OCI-LY1 (cell line): ENCODE results near the gene CCDC127.

Source experiments
- H2AFZ ChIP-seq: fragments of 200-600 bp; sonication (generic), shearing (Covaris generic); 2 replicates; pipeline ENCODE4 v1.6.0; 2014; ENCODE audit warnings: antibody characterized with exemption, mild to moderate bottlenecking, low read length
- H3F3A ChIP-seq: fragments of 200-600 bp; sonication (generic), shearing (Covaris generic); 2 replicates; pipeline ENCODE4 v1.6.0; 2014; ENCODE audit warnings: mild to moderate bottlenecking, antibody characterized with exemption, low read length, moderate library complexity; ENCODE audit not compliant: insufficient read depth
- H3K27ac ChIP-seq: fragments of 200-600 bp; sonication (generic); 2 replicates; pipeline ENCODE4 v1.5.1; 2014; ENCODE audit warnings: low read length, mixed run types, mild to moderate bottlenecking, low read depth; ENCODE audit not compliant: poor library complexity, severe bottlenecking
- H3K27me3 ChIP-seq: fragments of 200-600 bp; sonication (generic); 2 replicates; pipeline ENCODE4 v1.6.0; 2014; ENCODE audit warnings: antibody characterized with exemption, mild to moderate bottlenecking, low read length, moderate library complexity; ENCODE audit not compliant: insufficient read depth
- H3K36me3 ChIP-seq: fragments of 200-600 bp; sonication (generic); 2 replicates; pipeline ENCODE4 v1.6.1; 2014; ENCODE audit warnings: mild to moderate bottlenecking, antibody characterized with exemption, low read length, moderate library complexity, mixed read lengths; ENCODE audit not compliant: insufficient read depth
- H3K4me1 ChIP-seq: fragments of 200-600 bp; sonication (generic); 2 replicates; pipeline ENCODE4 v1.5.1; 2014; ENCODE audit warnings: mild to moderate bottlenecking, low read length, moderate library complexity; ENCODE audit not compliant: insufficient read depth, severe bottlenecking
- H3K4me2 ChIP-seq: fragments of 200-600 bp; sonication (generic), shearing (Covaris generic); 2 replicates; pipeline ENCODE4 v1.6.1; 2014; ENCODE audit warnings: low read length
- H3K4me3 ChIP-seq: fragments of 200-600 bp; sonication (generic); 2 replicates; pipeline ENCODE4 v1.5.1; 2014; ENCODE audit warnings: low read length, low read depth, mild to moderate bottlenecking, mixed read lengths; ENCODE audit not compliant: poor library complexity, severe bottlenecking
- H3K79me2 ChIP-seq: fragments of 200-600 bp; shearing (Covaris generic); 2 replicates; pipeline ENCODE4 v1.6.1; 2016; ENCODE audit warnings: mixed run types, low read length, mixed read lengths; ENCODE audit not compliant: insufficient read depth
- H3K9ac ChIP-seq: fragments of 200-600 bp; sonication (generic), shearing (Covaris generic); 2 replicates; pipeline ENCODE4 v1.6.1; 2014; ENCODE audit warnings: mild to moderate bottlenecking, low read length, mixed read lengths
- H3K9me2 ChIP-seq: fragments of 200-600 bp; sonication (generic), shearing (Covaris generic); 2 replicates; pipeline ENCODE4 v1.6.1; 2014; ENCODE audit warnings: low read depth, mild to moderate bottlenecking, low read length, mixed read lengths
- H3K9me3 ChIP-seq: fragments of 200-600 bp; shearing (Covaris generic); 2 replicates; pipeline ENCODE4 v1.6.1; 2014; ENCODE audit warnings: low read length, mixed read lengths
- H4K20me1 ChIP-seq: fragments of 200-600 bp; sonication (generic), shearing (Covaris generic); 2 replicates; pipeline ENCODE4 v1.6.0; 2016; ENCODE audit warnings: mild to moderate bottlenecking, low read length; ENCODE audit not compliant: insufficient read depth
- CTCF ChIP-seq: fragments of 200-600 bp; sonication (generic), shearing (Covaris generic); IDR thresholded peaks from 2 replicates; pipeline ENCODE4 v1.5.1; 2017; ENCODE audit warnings: mild to moderate bottlenecking, antibody characterized with exemption, low read length, moderate library complexity, mixed read lengths
- EZH2 ChIP-seq: fragments of 200-600 bp; sonication (generic), shearing (Covaris generic); IDR thresholded peaks from 2 replicates; pipeline ENCODE4 v1.8.0; 2017; ENCODE audit warnings: borderline replicate concordance, mixed run types, mild to moderate bottlenecking, antibody characterized with exemption, low read length, moderate library complexity, mixed read lengths

Gene CCDC127

GRCh38 chr5:163338-163620, 54.7 kb downstream of the CCDC127 start:
- TF ChIP-seq CTCF, result no peak
- no peak for TF ChIP-seq EZH2
- Histone ChIP-seq H4K20me1 (no peaks in the 10 kb centered on the region), H3K27ac (no peak overlapping the region), H3K27me3 (peaks cover 4% of the 10 kb centered on the region; the same call in 1 of the 2 replicates), H3K4me2 (no peak overlapping the region), H2AFZ (no peak overlapping the region), H3K9ac (no peak overlapping the region), H3F3A (no peaks in the 10 kb centered on the region), H3K4me1 (no peaks in the 10 kb centered on the region), H3K9me3 (no peaks in the 10 kb centered on the region), H3K36me3 (no peaks in the 10 kb centered on the region), H3K79me2 (no peaks in the 10 kb centered on the region), H3K4me3 (no peak overlapping the region), H3K9me2 (no peaks in the 10 kb centered on the region)

- no peaks in the 10 kb centered on the region for H3K9me3 ChIP-seq
- H3K4me1 ChIP-seq, result no peaks in the 10 kb centered on the region
- H3K27me3 ChIP-seq, result peaks cover 4% of the 10 kb centered on the region; the same call in 1 of the 2 replicates
- H3K9ac ChIP-seq, result no peak overlapping the region
- H3K27ac ChIP-seq, result no peak overlapping the region
- no peak overlapping the region for H2AFZ ChIP-seq
- no peaks in the 10 kb centered on the region for H3K79me2 ChIP-seq
- TF ChIP-seq CTCF (no peak), EZH2 (no peak)
- H3K4me3 ChIP-seq, result no peak overlapping the region
- H3K4me2 ChIP-seq, result no peak overlapping the region
- H3K9me2 ChIP-seq, result no peaks in the 10 kb centered on the region
- no peaks in the 10 kb centered on the region for H4K20me1 ChIP-seq
- H3F3A ChIP-seq, result no peaks in the 10 kb centered on the region
- no peaks in the 10 kb centered on the region for H3K36me3 ChIP-seq
These were observed 55.2 kb downstream of the CCDC127 start for GRCh38 chr5:162565-163337.

GRCh38 chr5:162190-162564, 55.8 kb downstream of the CCDC127 start:
- H3F3A ChIP-seq, result no peaks in the 10 kb centered on the region
- no peaks in the 10 kb centered on the region for H4K20me1 ChIP-seq
- H3K27me3 ChIP-seq, result peaks cover 4% of the 10 kb centered on the region; the same call in 1 of the 2 replicates
- no peak overlapping the region for H3K4me2 ChIP-seq
- H3K4me3 ChIP-seq, result no peak overlapping the region
- no peak overlapping the region for H3K27ac ChIP-seq
- no peaks in the 10 kb centered on the region for H3K9me3 ChIP-seq
- TF ChIP-seq CTCF (no peak), EZH2 (no peak)
- H3K4me1 ChIP-seq, result no peaks in the 10 kb centered on the region
- no peak overlapping the region for H2AFZ ChIP-seq
- H3K9ac ChIP-seq, result no peak overlapping the region
- H3K79me2 ChIP-seq, result no peaks in the 10 kb centered on the region
- H3K36me3 ChIP-seq, result no peaks in the 10 kb centered on the region
- H3K9me2 ChIP-seq, result no peaks in the 10 kb centered on the region
